Osteoblast (primary cell): Measurements from ENCODE around the gene TACC2. TPM values are rescaled to one million over a fixed set of nuclear protein-coding genes. Genes with fewer than 3 reads are reported as not detected.
A peak's percentile ranks its signal among the peaks of the same experiment; 100 is the strongest.

Experiments used
- DNase-seq: peaks from one replicate; pipeline ENCODE4 v3.0.0; 2011; ENCODE audit warnings: low spot score, mixed read lengths; ENCODE audit not compliant: insufficient read length; ENCODE audit errors: missing footprints
- H2AFZ ChIP-seq: 2 replicates; pipeline ENCODE4 v1.6.0; 2011; ENCODE audit warnings: mild to moderate bottlenecking, low read length
- H3K27ac ChIP-seq: 2 replicates; pipeline ENCODE4 v1.5.1; 2011; ENCODE audit warnings: mild to moderate bottlenecking, low read depth, low read length, moderate library complexity
- H3K27me3 ChIP-seq: 2 replicates; pipeline ENCODE4 v1.6.0; 2012; ENCODE audit warnings: mild to moderate bottlenecking, control low read depth, inconsistent platforms, low read length, moderate library complexity; ENCODE audit not compliant: insufficient read depth
- H3K36me3 ChIP-seq: 2 replicates; pipeline ENCODE4 v1.5.1; 2011; ENCODE audit warnings: mild to moderate bottlenecking, low read length, control low read depth, moderate library complexity; ENCODE audit not compliant: insufficient read depth
- H3K4me1 ChIP-seq: 2 replicates; pipeline ENCODE4 v1.5.1; 2011; ENCODE audit warnings: mild to moderate bottlenecking, low read length, control low read depth, moderate library complexity; ENCODE audit not compliant: insufficient read depth
- H3K4me2 ChIP-seq: 2 replicates; pipeline ENCODE4 v1.6.0; 2011; ENCODE audit warnings: mild to moderate bottlenecking, low read length; ENCODE audit not compliant: insufficient read depth
- H3K4me3 ChIP-seq: fragments of 200-600 bp; sonication (generic); 3 replicates; pipeline ENCODE4 v1.5.1; 2012; ENCODE audit warnings: mild to moderate bottlenecking, low read length, inconsistent platforms; ENCODE audit not compliant: insufficient read depth
- H3K79me2 ChIP-seq: 2 replicates; pipeline ENCODE4 v1.6.0; 2012; ENCODE audit warnings: mild to moderate bottlenecking, low read length, control low read depth, inconsistent platforms; ENCODE audit not compliant: insufficient read depth
- H3K9me3 ChIP-seq: 2 replicates; pipeline ENCODE4 v1.5.1; 2011; ENCODE audit warnings: low read depth, low read length, control low read depth
- H4K20me1 ChIP-seq: 2 replicates; pipeline ENCODE4 v1.6.0; 2012; ENCODE audit warnings: mild to moderate bottlenecking, low read length, control low read depth; ENCODE audit not compliant: insufficient read depth
- total RNA-seq: library from RNA; depleted of rRNA; stranded (reverse); fragments of >200 nt; gene quantifications from 2 replicates; pipeline ENCODE4 v1.2.3, GENCODE V29; 2012
- TF ChIP-seq, protein P1 (sequence below): IDR thresholded peaks from 2 replicates; pipeline ENCODE4 v1.5.1; 2011; ENCODE audit warnings: mild to moderate bottlenecking, low read depth, low read length, moderate library complexity; ENCODE audit errors: extremely low read depth

The TACC2 gene
- total RNA-seq, 1 donor = 5.8 TPM

DNA sequence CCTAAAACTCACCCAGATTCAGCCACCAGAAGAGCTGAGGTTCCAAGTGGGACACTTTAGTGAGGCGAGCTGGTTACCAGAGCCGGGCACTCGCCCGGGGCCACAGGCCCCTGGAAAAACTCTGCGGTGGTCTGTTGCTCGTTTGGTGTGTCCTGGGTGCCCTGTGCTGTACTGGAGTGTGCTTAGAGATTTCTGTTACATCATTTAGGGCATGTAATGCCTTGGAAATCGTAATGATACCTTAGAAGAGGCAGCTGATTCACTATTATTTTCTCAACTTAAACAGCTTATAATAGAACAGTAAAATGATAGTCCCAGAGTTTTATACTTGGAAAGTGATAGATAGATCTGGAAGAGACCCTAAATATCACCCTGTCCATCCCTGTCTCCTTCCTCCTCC lies 233.7 kb downstream of the TACC2 start:
- Histone ChIP-seq H3K27me3 (no peaks in the 10 kb centered on the region), H2AFZ (no peak overlapping the region), H3K79me2 (no peaks in the 10 kb centered on the region), H3K4me2 (no peak overlapping the region), H3K36me3 (no peaks in the 10 kb centered on the region), H3K9me3 (no peaks in the 10 kb centered on the region), H3K4me1 (no peaks in the 10 kb centered on the region), H3K4me3 (no peak overlapping the region), H3K27ac (no peak overlapping the region), H4K20me1 (no peaks in the 10 kb centered on the region)
- DNase-seq = no peak
- TF ChIP-seq, protein P1, sequence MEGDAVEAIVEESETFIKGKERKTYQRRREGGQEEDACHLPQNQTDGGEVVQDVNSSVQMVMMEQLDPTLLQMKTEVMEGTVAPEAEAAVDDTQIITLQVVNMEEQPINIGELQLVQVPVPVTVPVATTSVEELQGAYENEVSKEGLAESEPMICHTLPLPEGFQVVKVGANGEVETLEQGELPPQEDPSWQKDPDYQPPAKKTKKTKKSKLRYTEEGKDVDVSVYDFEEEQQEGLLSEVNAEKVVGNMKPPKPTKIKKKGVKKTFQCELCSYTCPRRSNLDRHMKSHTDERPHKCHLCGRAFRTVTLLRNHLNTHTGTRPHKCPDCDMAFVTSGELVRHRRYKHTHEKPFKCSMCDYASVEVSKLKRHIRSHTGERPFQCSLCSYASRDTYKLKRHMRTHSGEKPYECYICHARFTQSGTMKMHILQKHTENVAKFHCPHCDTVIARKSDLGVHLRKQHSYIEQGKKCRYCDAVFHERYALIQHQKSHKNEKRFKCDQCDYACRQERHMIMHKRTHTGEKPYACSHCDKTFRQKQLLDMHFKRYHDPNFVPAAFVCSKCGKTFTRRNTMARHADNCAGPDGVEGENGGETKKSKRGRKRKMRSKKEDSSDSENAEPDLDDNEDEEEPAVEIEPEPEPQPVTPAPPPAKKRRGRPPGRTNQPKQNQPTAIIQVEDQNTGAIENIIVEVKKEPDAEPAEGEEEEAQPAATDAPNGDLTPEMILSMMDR = no peak

DNA sequence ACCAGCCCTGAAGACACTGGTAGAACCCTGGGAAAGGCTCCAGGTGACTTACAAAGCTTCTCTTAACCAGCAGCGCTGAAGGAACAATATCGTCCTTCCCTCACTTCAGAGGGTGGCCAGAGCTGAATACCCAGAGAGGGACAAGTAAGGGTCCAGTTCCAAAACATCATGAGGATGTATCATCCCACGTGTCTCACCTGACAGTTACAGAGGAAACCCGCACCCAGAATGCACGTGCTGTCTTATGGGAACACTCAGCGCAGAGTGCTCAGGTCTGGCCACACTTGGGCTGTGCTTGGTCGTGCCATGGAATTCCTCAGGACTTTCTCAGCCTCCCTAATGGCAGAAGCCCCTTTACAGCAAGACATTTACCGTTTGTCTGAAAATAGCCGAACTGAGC lies 235.2 kb downstream of the TACC2 start:
- H3K27me3 ChIP-seq = no peaks in the 10 kb centered on the region
- no peak overlapping the region for H3K27ac ChIP-seq
- H3K36me3 ChIP-seq = no peaks in the 10 kb centered on the region
- H2AFZ ChIP-seq = no peak overlapping the region
- H3K79me2 ChIP-seq = no peaks in the 10 kb centered on the region
- H3K4me2 ChIP-seq = no peak overlapping the region
- H3K4me1 ChIP-seq = no peaks in the 10 kb centered on the region
- no peaks in the 10 kb centered on the region for H4K20me1 ChIP-seq
- H3K9me3 ChIP-seq = no peaks in the 10 kb centered on the region
- no peak overlapping the region for H3K4me3 ChIP-seq
- peak; percentile 32 for DNase-seq
- TF ChIP-seq, protein P1 = no peak

DNA sequence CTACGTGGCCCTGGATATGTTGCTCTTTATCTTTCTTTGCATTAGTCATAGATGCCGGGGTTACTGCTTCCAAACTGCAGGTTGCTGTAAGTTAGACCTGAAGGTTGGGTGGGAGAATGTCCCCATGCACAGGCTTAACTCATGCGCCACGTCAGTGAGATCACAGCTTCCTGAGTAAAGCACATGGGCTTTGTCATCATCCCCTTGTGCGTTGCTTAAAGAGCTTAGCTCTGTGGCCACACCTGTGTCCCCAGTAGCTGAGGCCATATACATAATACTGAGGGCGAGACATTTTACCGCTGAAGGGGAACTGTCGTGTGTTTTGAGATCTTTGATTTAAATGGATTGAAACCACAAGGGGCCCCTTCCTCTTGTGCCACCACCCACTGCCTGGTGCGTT lies 236.4 kb downstream of the TACC2 start:
- Histone ChIP-seq H4K20me1 (no peaks in the 10 kb centered on the region), H3K4me2 (no peak overlapping the region), H3K4me3 (no peak overlapping the region), H3K36me3 (no peaks in the 10 kb centered on the region), H3K4me1 (no peaks in the 10 kb centered on the region), H2AFZ (no peak overlapping the region), H3K9me3 (no peaks in the 10 kb centered on the region), H3K79me2 (no peaks in the 10 kb centered on the region), H3K27ac (no peak overlapping the region), H3K27me3 (no peaks in the 10 kb centered on the region)
- TF ChIP-seq, protein P1 = no peak
- peak; percentile 14 for DNase-seq

DNA sequence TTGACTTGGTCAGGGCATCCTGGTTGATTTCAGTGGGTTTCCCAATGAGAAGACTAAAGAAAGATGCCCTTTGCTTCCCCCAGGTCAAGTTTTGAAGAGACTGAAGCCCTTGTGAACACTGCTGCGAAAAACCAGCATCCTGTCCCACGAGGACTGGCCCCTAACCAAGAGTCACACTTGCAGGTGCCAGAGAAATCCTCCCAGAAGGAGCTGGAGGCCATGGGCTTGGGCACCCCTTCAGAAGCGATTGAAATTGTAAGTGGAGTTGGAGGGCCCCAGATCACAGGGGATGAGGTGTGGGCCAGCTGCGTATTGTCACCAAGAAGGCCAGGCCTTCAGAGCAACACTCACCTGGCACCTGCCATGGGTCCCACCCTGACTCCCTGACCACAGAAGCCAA lies 238.8 kb downstream of the TACC2 start:
- Histone ChIP-seq H3K27ac (no peak overlapping the region), H3K36me3 (no peaks in the 10 kb centered on the region), H3K27me3 (no peaks in the 10 kb centered on the region), H3K4me1 (peaks cover 3% of the 10 kb centered on the region), H4K20me1 (no peaks in the 10 kb centered on the region), H3K79me2 (no peaks in the 10 kb centered on the region), H3K4me2 (no peak overlapping the region), H3K4me3 (no peak overlapping the region), H2AFZ (no peak overlapping the region), H3K9me3 (no peaks in the 10 kb centered on the region)
- TF ChIP-seq, protein P1 = no peak
- DNase-seq = peak; percentile 13
